Endodermal cell (in vitro differentiated cells): ENCODE results near the gene PCNX1. TPM values are rescaled to one million over a fixed set of nuclear protein-coding genes. Genes with fewer than 3 reads are reported as not detected.

Experiments
- DNase-seq: peaks from one replicate; pipeline ENCODE4 v3.0.0-alpha.2; 2017
- H3K27ac ChIP-seq: 2 replicates; pipeline ENCODE4 v1.5.1; 2013; ENCODE audit warnings: mild to moderate bottlenecking, low read depth, low read length, moderate library complexity
- H3K27me3 ChIP-seq: 2 replicates; pipeline ENCODE4 v1.6.1; 2013; ENCODE audit warnings: mild to moderate bottlenecking, low read length, moderate library complexity; ENCODE audit not compliant: insufficient read depth, control insufficient read depth, poor library complexity, severe bottlenecking
- H3K36me3 ChIP-seq: 2 replicates; pipeline ENCODE4 v1.7.0; 2013; ENCODE audit warnings: mild to moderate bottlenecking, low read length, moderate library complexity; ENCODE audit not compliant: control insufficient read depth, insufficient read depth
- H3K4me1 ChIP-seq: one replicate; pipeline ENCODE4 v1.7.0; 2013; ENCODE audit warnings: low read length; ENCODE audit not compliant: control insufficient read depth, insufficient read depth
- H3K4me3 ChIP-seq: 2 replicates; pipeline ENCODE4 v1.5.1; 2013; ENCODE audit warnings: mild to moderate bottlenecking, low read length, moderate library complexity
- H3K9ac ChIP-seq: 2 replicates; pipeline ENCODE4 v1.6.1; 2013; ENCODE audit warnings: mild to moderate bottlenecking, low read length, moderate library complexity; ENCODE audit not compliant: poor library complexity, severe bottlenecking; ENCODE audit errors: extremely low read depth
- H3K9me3 ChIP-seq: 2 replicates; pipeline ENCODE4 v1.6.1; 2013; ENCODE audit warnings: mild to moderate bottlenecking, low read length, moderate library complexity; ENCODE audit not compliant: control insufficient read depth
- H3K27ac Mint-ChIP-seq: 2 replicates; pipeline ENCODE4 v1.8.0; 2020; ENCODE audit warnings: mixed read lengths
- H3K27me3 Mint-ChIP-seq: 2 replicates; pipeline ENCODE4 v1.8.0; 2021; ENCODE audit warnings: mild to moderate bottlenecking, mixed read lengths; ENCODE audit not compliant: insufficient read depth
- H3K36me3 Mint-ChIP-seq: 2 replicates; pipeline ENCODE4 v1.8.0; 2020; ENCODE audit warnings: low read depth, mixed read lengths
- H3K4me1 Mint-ChIP-seq: 2 replicates; pipeline ENCODE4 v1.8.0; 2020; ENCODE audit warnings: mixed read lengths
- H3K4me3 Mint-ChIP-seq: 2 replicates; pipeline ENCODE4 v1.8.0; 2020; ENCODE audit warnings: mild to moderate bottlenecking, moderate library complexity, mixed read lengths
- H3K9me3 Mint-ChIP-seq: 2 replicates; pipeline ENCODE4 v1.8.0; 2020; ENCODE audit warnings: mild to moderate bottlenecking, mixed read lengths
- CTCF ChIP-seq: fragments of 200-600 bp; sonication (generic); conservative IDR thresholded peaks from 2 replicates; pipeline ENCODE4 v1.5.0; 2021; ENCODE audit warnings: antibody characterized with exemption, mild to moderate bottlenecking
- WGBS, 2 experiments: methylation state at CpG; one replicate each; pipeline versions ENCODE4 v1.1.5 to v1.1.7; 2013; ENCODE audit warnings: missing lambda C conversion rate in 2 of 2, mixed read lengths in 1 of 2; ENCODE audit not compliant: insufficient coverage in 1 of 2, insufficient read length in 1 of 2; 5-methylcytosine and 5-hydroxymethylcytosine counted together
- total RNA-seq, 2 donors: library from RNA; stranded (reverse); fragmentation: NEBNext Ultra II Directional in 1 of 2; extraction: Animal tissue kit (Norgen Biotek cat#: 25700) in 1 of 2; gene quantifications; 2 replicates in 1 of 2; 3 replicates in 1 of 2; pipeline ENCODE4 v1.2.1, GENCODE V29; 2021

PCNX1 gene
- total RNA-seq, 2 donors from 2014 or later: 68.2 TPM

GRCh38 chr14:71089971-71090370 is 182.7 kb downstream of the PCNX1 start:
- H3K9me3 Mint-ChIP-seq: no peaks in the 10 kb centered on the region
- H3K4me1 Mint-ChIP-seq: no peaks in the 10 kb centered on the region
- H3K4me3 Mint-ChIP-seq: no peak overlapping the region
- no peak for TF ChIP-seq CTCF
- H3K36me3 Mint-ChIP-seq: peaks cover 64% of the 10 kb centered on the region
- Histone ChIP-seq H3K27me3 (no peaks in the 10 kb centered on the region), H3K27ac (no peak overlapping the region), H3K36me3 (peaks cover 80% of the 10 kb centered on the region), H3K9ac (no peak overlapping the region), H3K4me1 (no peaks in the 10 kb centered on the region), H3K4me3 (no peak overlapping the region), H3K9me3 (no peaks in the 10 kb centered on the region)
- DNase-seq: no peak
- no peak overlapping the region for H3K27ac Mint-ChIP-seq
- no peaks in the 10 kb centered on the region for H3K27me3 Mint-ChIP-seq

DNA sequence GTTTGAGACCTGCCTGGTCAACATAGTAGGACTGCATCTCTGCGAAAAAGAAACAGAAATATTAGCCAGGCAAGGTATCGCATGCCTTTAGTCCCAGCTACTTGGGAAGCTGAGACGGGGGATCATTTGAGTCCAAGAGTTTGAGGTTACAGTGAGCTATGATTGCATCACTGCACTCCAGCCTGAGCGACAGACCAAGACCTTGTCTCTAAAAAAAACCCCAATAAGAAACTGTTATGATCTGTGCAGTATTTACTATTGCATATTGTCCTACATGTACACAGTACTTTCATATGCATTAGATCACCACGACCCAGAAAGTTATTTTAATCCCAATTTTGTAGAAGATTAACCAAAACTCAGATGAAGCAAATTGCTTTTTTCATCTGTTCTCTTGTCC is 187.5 kb downstream of the PCNX1 start:
- TF ChIP-seq CTCF: no peak
- no peaks in the 10 kb centered on the region for H3K27me3 Mint-ChIP-seq
- no peak for DNase-seq
- Histone ChIP-seq H3K4me1 (no peaks in the 10 kb centered on the region), H3K27me3 (no peaks in the 10 kb centered on the region), H3K9me3 (peaks cover 14% of the 10 kb centered on the region), H3K27ac (no peak overlapping the region), H3K9ac (no peak overlapping the region), H3K4me3 (no peak overlapping the region), H3K36me3 (peaks cover 55% of the 10 kb centered on the region)
- no peak overlapping the region for H3K27ac Mint-ChIP-seq
- H3K4me3 Mint-ChIP-seq: no peak overlapping the region
- H3K4me1 Mint-ChIP-seq: peaks cover 3% of the 10 kb centered on the region
- peaks cover 74% of the 10 kb centered on the region for H3K36me3 Mint-ChIP-seq
- 95 to 100% methylated on average over 5 of the region's 5 CpGs for WGBS, 2 experiments
- H3K9me3 Mint-ChIP-seq: no peaks in the 10 kb centered on the region

DNA sequence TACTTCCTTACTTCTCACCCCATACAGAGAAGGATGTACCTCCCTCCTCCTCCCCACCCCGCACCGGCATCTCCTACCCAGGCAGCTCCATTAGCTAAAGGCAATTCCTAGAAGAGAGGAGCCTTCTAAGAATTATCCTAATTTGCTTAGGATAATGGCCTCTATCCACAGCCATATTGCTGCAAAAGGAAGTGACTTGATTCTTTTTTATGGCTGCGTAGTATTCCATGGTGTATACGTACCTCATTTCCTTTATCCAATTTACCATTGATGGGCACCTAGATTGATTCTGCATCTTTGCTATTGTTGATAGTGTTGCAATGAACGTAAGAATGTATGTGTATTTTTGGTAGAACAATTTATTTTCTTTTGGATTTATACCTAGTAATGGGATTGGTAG is 189.7 kb downstream of the PCNX1 start:
- no peak overlapping the region for H3K4me3 ChIP-seq
- no peaks in the 10 kb centered on the region for H3K9me3 Mint-ChIP-seq
- peaks cover 60% of the 10 kb centered on the region for H3K36me3 Mint-ChIP-seq
- no peak overlapping the region for H3K9ac ChIP-seq
- H3K4me3 Mint-ChIP-seq: no peak overlapping the region
- peaks cover 11% of the 10 kb centered on the region for H3K4me1 Mint-ChIP-seq
- H3K36me3 ChIP-seq: peaks cover 50% of the 10 kb centered on the region
- no peaks in the 10 kb centered on the region for H3K4me1 ChIP-seq
- H3K9me3 ChIP-seq: peaks cover 14% of the 10 kb centered on the region
- 94 to 99% methylated on average over 3 to 5 of the region's 5 CpGs for WGBS, 2 experiments
- no peak for TF ChIP-seq CTCF
- no peak overlapping the region for H3K27ac ChIP-seq
- H3K27ac Mint-ChIP-seq: no peak overlapping the region
- no peaks in the 10 kb centered on the region for H3K27me3 ChIP-seq
- DNase-seq: no peak
- H3K27me3 Mint-ChIP-seq: no peaks in the 10 kb centered on the region
